ENCODE results near the gene CAMTA1. TPM values are rescaled to one million over a fixed set of nuclear protein-coding genes. Genes with fewer than 3 reads are reported as not detected.

Gene CAMTA1
- total RNA-seq, 1 donor from 2014 or later = 47.9 TPM

GRCh38 chr1:7777591-7777990, 992.3 kb downstream of the CAMTA1 start:
- Histone ChIP-seq H3K27me3 (ENCODE audit: low read depth) (no peaks in the 10 kb centered on the region), H3K9me3 (no peaks in the 10 kb centered on the region), H3K27ac (no peak overlapping the region), H3K4me3 (no peak overlapping the region), H3K4me1 (peaks cover 27% of the 10 kb centered on the region), H3K36me3 (peaks cover 84% of the 10 kb centered on the region)
- ATAC-seq = no peak
- no peak for DNase-seq
- intact Hi-C loops (cut with DNase I) = no loop called here
- TF ChIP-seq, protein P1, sequence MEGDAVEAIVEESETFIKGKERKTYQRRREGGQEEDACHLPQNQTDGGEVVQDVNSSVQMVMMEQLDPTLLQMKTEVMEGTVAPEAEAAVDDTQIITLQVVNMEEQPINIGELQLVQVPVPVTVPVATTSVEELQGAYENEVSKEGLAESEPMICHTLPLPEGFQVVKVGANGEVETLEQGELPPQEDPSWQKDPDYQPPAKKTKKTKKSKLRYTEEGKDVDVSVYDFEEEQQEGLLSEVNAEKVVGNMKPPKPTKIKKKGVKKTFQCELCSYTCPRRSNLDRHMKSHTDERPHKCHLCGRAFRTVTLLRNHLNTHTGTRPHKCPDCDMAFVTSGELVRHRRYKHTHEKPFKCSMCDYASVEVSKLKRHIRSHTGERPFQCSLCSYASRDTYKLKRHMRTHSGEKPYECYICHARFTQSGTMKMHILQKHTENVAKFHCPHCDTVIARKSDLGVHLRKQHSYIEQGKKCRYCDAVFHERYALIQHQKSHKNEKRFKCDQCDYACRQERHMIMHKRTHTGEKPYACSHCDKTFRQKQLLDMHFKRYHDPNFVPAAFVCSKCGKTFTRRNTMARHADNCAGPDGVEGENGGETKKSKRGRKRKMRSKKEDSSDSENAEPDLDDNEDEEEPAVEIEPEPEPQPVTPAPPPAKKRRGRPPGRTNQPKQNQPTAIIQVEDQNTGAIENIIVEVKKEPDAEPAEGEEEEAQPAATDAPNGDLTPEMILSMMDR (IDR thresholded peaks at IDR 0.05) = no peak

GRCh38 chr1:7778133-7778628, 992.9 kb downstream of the CAMTA1 start:
- TF ChIP-seq, protein P1 (IDR thresholded peaks at IDR 0.05) = no peak
- no peak overlapping the region for H3K27ac ChIP-seq
- no peaks in the 10 kb centered on the region for H3K27me3 ChIP-seq (ENCODE audit: low read depth)
- no peak overlapping the region for H3K4me3 ChIP-seq
- no peak for ATAC-seq
- DNase-seq = no peak
- H3K36me3 ChIP-seq = peaks cover 81% of the 10 kb centered on the region
- intact Hi-C loops (cut with DNase I) = no loop called here
- H3K9me3 ChIP-seq = no peaks in the 10 kb centered on the region
- H3K4me1 ChIP-seq = peaks cover 27% of the 10 kb centered on the region

DNA sequence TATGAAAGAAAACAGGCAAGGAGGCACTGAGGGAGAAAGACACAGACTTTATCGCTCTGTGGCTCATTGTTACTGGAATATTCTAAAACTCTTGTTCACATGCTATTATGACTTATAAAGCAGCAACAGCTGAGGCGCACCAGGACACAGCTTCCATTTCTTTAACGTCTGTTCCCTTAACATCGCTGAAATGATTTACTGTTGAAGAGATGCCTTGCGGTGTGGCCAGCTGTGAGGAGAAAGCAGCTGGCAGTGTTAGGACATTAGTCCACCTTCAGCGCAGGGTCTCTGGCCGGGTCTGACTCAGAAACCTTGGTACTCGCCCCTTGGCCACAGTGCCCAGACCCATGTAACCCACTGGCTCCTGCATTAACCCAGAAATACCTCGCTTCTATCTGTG, 995.7 kb downstream of the CAMTA1 start:
- Histone ChIP-seq H3K36me3 (peaks cover 56% of the 10 kb centered on the region), H3K9me3 (no peaks in the 10 kb centered on the region), H3K27me3 (ENCODE audit: low read depth) (no peaks in the 10 kb centered on the region), H3K4me3 (no peak overlapping the region), H3K27ac (no peak overlapping the region), H3K4me1 (peaks cover 29% of the 10 kb centered on the region)
- TF ChIP-seq, protein P1 (IDR thresholded peaks at IDR 0.05) = no peak
- DNase-seq = no peak
- ATAC-seq = no peak
- intact Hi-C loops (cut with DNase I) = no loop called here

- H3K9me3 ChIP-seq = no peaks in the 10 kb centered on the region
- TF ChIP-seq, protein P1 (IDR thresholded peaks at IDR 0.05) = no peak
- intact Hi-C loops (cut with DNase I) = no loop called here
- no peak for DNase-seq
- H3K27me3 ChIP-seq (ENCODE audit: low read depth) = no peaks in the 10 kb centered on the region
- peak overlapping the region; percentile 74 for H3K27ac ChIP-seq
- no peak for ATAC-seq
- peaks cover 34% of the 10 kb centered on the region for H3K4me1 ChIP-seq
- H3K36me3 ChIP-seq = peaks cover 52% of the 10 kb centered on the region
- no peak overlapping the region for H3K4me3 ChIP-seq
Observed at GRCh38 chr1:7781501-7781900, 996.2 kb downstream of the CAMTA1 start.

DNA sequence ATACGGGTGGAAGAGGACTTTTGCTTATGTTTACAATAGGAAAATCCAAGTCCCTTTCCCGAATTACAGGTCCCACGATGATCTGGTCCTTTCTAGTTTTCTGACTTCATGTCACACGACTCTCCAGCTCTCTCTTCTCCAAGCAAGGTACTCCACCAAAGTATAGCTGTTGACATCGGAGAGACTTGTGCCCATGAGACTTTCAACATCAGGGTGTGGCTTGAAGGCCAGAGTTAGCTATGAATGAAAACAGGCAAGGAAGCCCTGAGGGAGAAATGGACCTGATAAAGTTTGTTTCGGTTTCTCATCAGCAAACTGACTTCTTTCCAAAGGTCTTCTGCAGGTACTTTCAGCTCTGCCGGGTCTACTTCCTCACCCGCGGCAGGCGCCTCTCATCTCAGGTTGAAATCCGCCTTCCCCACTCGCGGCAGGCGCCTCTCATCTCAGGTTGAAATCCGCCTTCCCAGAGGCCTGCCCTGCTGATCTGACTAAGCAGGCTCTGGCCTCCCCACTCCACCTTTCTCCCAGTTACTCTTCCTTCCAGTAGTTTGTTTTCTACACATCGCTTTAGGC, 996.8 kb downstream of the CAMTA1 start:
- peak; percentile 60 for DNase-seq
- H3K4me3 ChIP-seq = peak overlapping the region; percentile 6

More for the DNA sequence above, 996.8 kb downstream of the CAMTA1 start:
- peaks cover 39% of the 10 kb centered on the region for H3K4me1 ChIP-seq
- no peaks in the 10 kb centered on the region for H3K27me3 ChIP-seq (ENCODE audit: low read depth)
- TF ChIP-seq, protein P1 (IDR thresholded peaks at IDR 0.05) = no peak
- intact Hi-C loops (cut with DNase I) = no loop called here
- no peak for ATAC-seq
- peaks cover 51% of the 10 kb centered on the region for H3K36me3 ChIP-seq
- peak overlapping the region; percentile 74 for H3K27ac ChIP-seq
- no peaks in the 10 kb centered on the region for H3K9me3 ChIP-seq

Data from lower lobe of right lung (tissue), 2 donors.